Uterus (tissue), 4 donors: ENCODE results near the gene HDAC2. TPM values are rescaled to one million over a fixed set of nuclear protein-coding genes. Genes with fewer than 3 reads are reported as not detected.

ENCODE experiments used
- DNase-seq, 2 donors: peaks; one replicate each; pipeline ENCODE4 v3.0.0-alpha.2; 2019 to 2020
- H3K27ac ChIP-seq, 2 donors: fragments of 200-600 bp; sonication (generic); 1 replicate in 1 of 2; 2 replicates in 1 of 2; pipeline ENCODE4 v1.5.1; 2016 to 2018
- H3K27me3 ChIP-seq, 2 donors: fragments of 200-600 bp; sonication (generic); one replicate each; pipeline ENCODE4 v1.5.1; 2018 to 2019; ENCODE audit warnings: control low read depth in 1 of 2
- H3K36me3 ChIP-seq, 2 donors: fragments of 200-600 bp; sonication (generic); one replicate each; pipeline ENCODE4 v1.5.1; 2019; ENCODE audit warnings: control low read depth in 1 of 2
- H3K4me1 ChIP-seq, 2 donors: fragments of 200-600 bp; sonication (generic); one replicate each; pipeline ENCODE4 v1.5.1; 2018 to 2019; ENCODE audit warnings: control low read depth in 1 of 2
- H3K4me3 ChIP-seq, 2 donors: fragments of 200-600 bp; sonication (generic); 1 replicate in 1 of 2; 2 replicates in 1 of 2; pipeline ENCODE4 v1.5.1; 2018 to 2019; ENCODE audit warnings: mild to moderate bottlenecking in 1 of 2
- H3K9me3 ChIP-seq, 2 donors: fragments of 200-600 bp; sonication (generic); one replicate each; pipeline ENCODE4 v1.5.1; 2019; ENCODE audit warnings: control low read depth in 1 of 2
- POLR2A ChIP-seq, 2 donors: fragments of 450-650 bp; IDR thresholded peaks; one replicate each; pipeline ENCODE4 v1.6.1; 2016; ENCODE audit warnings: antibody characterized with exemption in 2 of 2, mild to moderate bottlenecking in 1 of 2, moderate library complexity in 1 of 2
- intact Hi-C: fragments of 100-400 bp; cut with DNase I; formaldehyde crosslinking; loops from one replicate; pipeline ENCODE4 v1.15.1; 2023; ENCODE audit warnings: low total_unique reads
- total RNA-seq, 4 donors: library from RNA; depleted of rRNA in 3 of 4; stranded (reverse); fragments of >200 nt in 3 of 4; gene quantifications; one replicate each; pipeline versions ENCODE4 v1.1.0 to v1.2.4, GENCODE V29; 2014 to 2023
- TF ChIP-seq, protein P1 (sequence below), 4 experiments: fragments of 200-600 bp in 2 of 4; fragments of 450-650 bp in 2 of 4; sonication (generic) in 2 of 4; IDR thresholded peaks; one replicate each; pipeline ENCODE4 v1.5.1; 2016 to 2019; ENCODE audit warnings: antibody characterized with exemption in 4 of 4, mild to moderate bottlenecking in 2 of 4, moderate library complexity in 1 of 4
- donor health status: DM: yes; HTN: yes; CAD: no.

HDAC2 gene
- total RNA-seq, 4 donors from 2014 or later, result 33.8 to 190 (median 113) TPM

- Histone ChIP-seq H3K27me3 (no peaks in the 10 kb centered on the region), H3K9me3 (peaks cover 0 to 7% of the 10 kb centered on the region in 2 donors), H3K4me3 (no peak overlapping the region), H3K4me1 (no peaks in the 10 kb centered on the region), H3K27ac (no peak overlapping the region), H3K36me3 (no peaks in the 10 kb centered on the region)
- intact Hi-C loops, result no loop called here
- TF ChIP-seq POLR2A (IDR thresholded peaks at IDR 0.05), result no peak
- DNase-seq, result no peak
Observed at GRCh38 chr6:113930183-113930582, 40.8 kb downstream of the HDAC2 start.

GRCh38 chr6:113927001-113927400 is 43.9 kb downstream of the HDAC2 start:
- H3K4me1 ChIP-seq, result no peaks in the 10 kb centered on the region
- H3K27me3 ChIP-seq, result no peaks in the 10 kb centered on the region
- DNase-seq, result no peak
- TF ChIP-seq, protein P1, sequence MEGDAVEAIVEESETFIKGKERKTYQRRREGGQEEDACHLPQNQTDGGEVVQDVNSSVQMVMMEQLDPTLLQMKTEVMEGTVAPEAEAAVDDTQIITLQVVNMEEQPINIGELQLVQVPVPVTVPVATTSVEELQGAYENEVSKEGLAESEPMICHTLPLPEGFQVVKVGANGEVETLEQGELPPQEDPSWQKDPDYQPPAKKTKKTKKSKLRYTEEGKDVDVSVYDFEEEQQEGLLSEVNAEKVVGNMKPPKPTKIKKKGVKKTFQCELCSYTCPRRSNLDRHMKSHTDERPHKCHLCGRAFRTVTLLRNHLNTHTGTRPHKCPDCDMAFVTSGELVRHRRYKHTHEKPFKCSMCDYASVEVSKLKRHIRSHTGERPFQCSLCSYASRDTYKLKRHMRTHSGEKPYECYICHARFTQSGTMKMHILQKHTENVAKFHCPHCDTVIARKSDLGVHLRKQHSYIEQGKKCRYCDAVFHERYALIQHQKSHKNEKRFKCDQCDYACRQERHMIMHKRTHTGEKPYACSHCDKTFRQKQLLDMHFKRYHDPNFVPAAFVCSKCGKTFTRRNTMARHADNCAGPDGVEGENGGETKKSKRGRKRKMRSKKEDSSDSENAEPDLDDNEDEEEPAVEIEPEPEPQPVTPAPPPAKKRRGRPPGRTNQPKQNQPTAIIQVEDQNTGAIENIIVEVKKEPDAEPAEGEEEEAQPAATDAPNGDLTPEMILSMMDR (IDR thresholded peaks at IDR 0.05), result no peak
- TF ChIP-seq POLR2A (IDR thresholded peaks at IDR 0.05), result no peak
- peaks cover 0 to 7% of the 10 kb centered on the region in 2 donors for H3K9me3 ChIP-seq
- H3K4me3 ChIP-seq, result no peak overlapping the region
- no peak overlapping the region for H3K27ac ChIP-seq
- H3K36me3 ChIP-seq, result no peaks in the 10 kb centered on the region
- intact Hi-C loops, result no loop called here

- DNase-seq, result no peak
- H3K4me1 ChIP-seq, result no peaks in the 10 kb centered on the region
- H3K4me3 ChIP-seq, result no peak overlapping the region
- TF ChIP-seq, protein P1 (IDR thresholded peaks at IDR 0.05), result no peak
- no peak for TF ChIP-seq POLR2A (IDR thresholded peaks at IDR 0.05)
- H3K9me3 ChIP-seq, result peaks cover 0 to 7% of the 10 kb centered on the region in 2 donors
- H3K36me3 ChIP-seq, result no peaks in the 10 kb centered on the region
- H3K27ac ChIP-seq, result no peak overlapping the region
- intact Hi-C loops, result no loop called here
- no peaks in the 10 kb centered on the region for H3K27me3 ChIP-seq
Observed at GRCh38 chr6:113925378-113925777, 45.6 kb downstream of the HDAC2 start.

DNA sequence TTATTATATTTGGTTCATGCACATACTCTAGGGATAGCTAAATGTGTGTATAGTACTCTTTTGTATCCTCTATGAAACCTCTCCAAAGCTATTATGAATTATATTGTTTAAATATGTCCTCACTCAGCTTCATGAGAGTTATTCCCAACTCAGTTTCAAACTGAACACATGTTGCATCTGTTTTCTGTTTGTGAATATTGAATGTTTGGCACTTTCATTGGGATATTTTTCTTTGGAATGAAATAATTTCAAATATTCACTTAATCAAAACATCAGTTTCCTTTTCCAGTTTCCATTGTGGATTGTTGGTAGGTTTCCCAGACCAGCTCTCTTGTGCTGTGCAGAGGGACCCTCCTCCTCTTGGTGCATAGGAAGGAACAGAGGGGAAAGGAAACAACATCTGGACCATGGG is 46.6 kb downstream of the HDAC2 start:
- Histone ChIP-seq H3K4me3 (no peak overlapping the region), H3K27ac (no peak overlapping the region), H3K27me3 (no peaks in the 10 kb centered on the region), H3K9me3 (peaks cover 0 to 2% of the 10 kb centered on the region in 2 donors), H3K4me1 (no peaks in the 10 kb centered on the region), H3K36me3 (no peaks in the 10 kb centered on the region)
- no peak for TF ChIP-seq POLR2A (IDR thresholded peaks at IDR 0.05)
- TF ChIP-seq, protein P1 (IDR thresholded peaks at IDR 0.05), result no peak
- DNase-seq, result no peak
- intact Hi-C loops, result no loop called here

DNA sequence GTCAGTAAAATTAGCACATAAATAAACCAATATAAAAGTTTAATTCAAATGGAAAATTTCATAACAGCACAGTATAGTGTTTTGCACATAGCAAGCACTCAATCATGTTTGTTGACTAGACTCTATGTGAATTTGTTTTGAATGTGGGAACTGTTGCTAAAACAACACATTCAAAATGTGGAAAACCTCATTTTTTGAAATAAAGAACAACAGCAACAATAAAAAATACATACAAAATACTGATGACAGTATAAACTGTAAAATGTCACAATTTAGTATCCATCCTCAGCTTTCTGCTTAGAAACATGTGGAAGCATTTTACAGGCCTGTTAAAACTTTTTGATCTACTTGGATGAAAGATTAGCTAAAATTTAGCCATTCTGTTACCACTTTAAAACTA is 47.4 kb downstream of the HDAC2 start:
- H3K4me3 ChIP-seq, result no peak overlapping the region
- intact Hi-C loops, result no loop called here
- H3K4me1 ChIP-seq, result no peaks in the 10 kb centered on the region
- H3K36me3 ChIP-seq, result no peaks in the 10 kb centered on the region
- no peak for DNase-seq
- TF ChIP-seq, protein P1 (IDR thresholded peaks at IDR 0.05), result no peak
- TF ChIP-seq POLR2A (IDR thresholded peaks at IDR 0.05), result no peak
- H3K9me3 ChIP-seq, result no peaks in the 10 kb centered on the region
- no peaks in the 10 kb centered on the region for H3K27me3 ChIP-seq
- H3K27ac ChIP-seq, result peak overlapping the region in 1 of 2 donors; percentile 31
